ENCODE data around the gene CYP2C9.

DNA sequence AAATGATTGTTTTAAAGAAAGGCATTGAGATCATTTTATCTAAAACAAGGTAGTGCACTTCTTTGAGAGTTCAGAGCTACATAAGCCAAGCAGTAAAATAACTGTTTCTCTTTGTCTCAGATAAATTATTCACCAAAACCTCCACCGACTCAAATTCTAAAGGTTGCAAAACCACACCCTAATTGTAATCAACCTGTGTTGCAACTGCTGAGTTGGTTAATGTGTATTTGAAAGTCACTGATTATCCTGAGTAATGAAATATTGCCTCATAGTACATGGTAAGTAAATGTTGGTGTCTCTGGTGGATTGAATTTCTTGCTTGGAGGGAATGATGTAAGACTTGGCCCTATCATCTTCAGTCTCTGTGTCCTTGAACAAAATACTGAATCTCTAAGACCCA, 35.9 kb upstream of the CYP2C9 start:
- TF ChIP-seq POLR2AphosphoS5 (IDR thresholded peaks at IDR 0.05; ENCODE audit: low read depth, low read length) (no peak), POLR2A (IDR thresholded peaks at IDR 0.05; ENCODE audit: low read depth, low read length) (no peak), SPI1 (IDR thresholded peaks at IDR 0.05; ENCODE audit: low read depth, low read length) (no peak), TAF1 (IDR thresholded peaks at IDR 0.05; ENCODE audit: low read depth, low read length) (no peak)
